ENCODE data around the gene GTF2F1.

- TF ChIP-seq JUND (IDR thresholded peaks at IDR 0.05; ENCODE audit: low read depth, low read length) = no peak
- TF ChIP-seq E2F8 (IDR thresholded peaks at IDR 0.05; ENCODE audit: low read depth, partially characterized antibody) = no peak
- no peak for TF ChIP-seq TARDBP (IDR thresholded peaks at IDR 0.05; ENCODE audit: borderline replicate concordance)
- TF ChIP-seq REST (IDR thresholded peaks at IDR 0.05; ENCODE audit: low read depth, low read length) = no peak
- TF ChIP-seq CTCF (IDR thresholded peaks at IDR 0.05 in 2 of 3, conservative IDR thresholded peaks at IDR 0.05 in 1 of 3; ENCODE audit: control insufficient read depth in 2 of 3, extremely low read depth in 1 of 3, insufficient read depth in 1 of 3, low read depth in 3 of 3, low read length in 3 of 3) = no peak
- TF ChIP-seq FOXM1 (IDR thresholded peaks at IDR 0.05; ENCODE audit: low read depth, low read length) = no peak
- TF ChIP-seq SPI1 (IDR thresholded peaks at IDR 0.05; ENCODE audit: borderline replicate concordance, insufficient read depth, low read depth, low read length) = no peak
- no peak for TF ChIP-seq USF2 (IDR thresholded peaks at IDR 0.05; ENCODE audit: borderline replicate concordance, low read depth, low read length)
These were observed 14.5 kb downstream of the GTF2F1 start for GRCh38 chr19:6378486-6378885.
